Measurements from ENCODE around the gene MYO16. TPM values are rescaled to one million over a fixed set of nuclear protein-coding genes. Genes with fewer than 3 reads are reported as not detected.

The MYO16 gene
- total and polyA plus RNA-seq, 4 donors: 11.7 to 51.7 (median 21.1) TPM

- no peaks in the 10 kb centered on the region for H3K9me3 ChIP-seq (ENCODE audit: control insufficient read depth, insufficient read depth, low read length)
- no peak for DNase-seq (ENCODE audit: low read depth in 4 of 6, low spot score in 6 of 6)
- H3K36me3 ChIP-seq (ENCODE audit: control insufficient read depth, insufficient read depth, low read length): no peaks in the 10 kb centered on the region
- WGBS (ENCODE audit: insufficient coverage): no CpG with 5 or more reads among the region's 1 CpG
- no peaks in the 10 kb centered on the region for H3K27me3 ChIP-seq (ENCODE audit: control insufficient read depth, insufficient read depth, low read length)
- no peaks in the 10 kb centered on the region for H3K4me1 ChIP-seq (ENCODE audit: control insufficient read depth, insufficient read depth, low read length)
- H3K27ac ChIP-seq (ENCODE audit: low read depth, low read length): no peak overlapping the region
- H3K4me3 ChIP-seq (ENCODE audit: low read depth, low read length): no peak overlapping the region
Observed at GRCh38 chr13:109200556-109200955, 571.1 kb downstream of the MYO16 start.

GRCh38 chr13:109203587-109203986 lies 574.2 kb downstream of the MYO16 start:
- 93% methylated on average over 1 of the region's 3 CpGs for WGBS (ENCODE audit: insufficient coverage)

GRCh38 chr13:109204252-109204651 lies 574.8 kb downstream of the MYO16 start:
- peak in 1 of 6 donors; percentile 24 for DNase-seq (ENCODE audit: low read depth in 4 of 6, low spot score in 6 of 6)

More at GRCh38 chr13:109203587-109203986, 574.2 kb downstream of the MYO16 start:
- Histone ChIP-seq H3K9me3 (ENCODE audit: control insufficient read depth, insufficient read depth, low read length) (no peaks in the 10 kb centered on the region), H3K36me3 (ENCODE audit: control insufficient read depth, insufficient read depth, low read length) (peaks cover 6% of the 10 kb centered on the region), H3K27me3 (ENCODE audit: control insufficient read depth, insufficient read depth, low read length) (no peaks in the 10 kb centered on the region), H3K4me1 (ENCODE audit: control insufficient read depth, insufficient read depth, low read length) (no peaks in the 10 kb centered on the region), H3K27ac (ENCODE audit: low read depth, low read length) (no peak overlapping the region), H3K4me3 (ENCODE audit: low read depth, low read length) (no peak overlapping the region)
- DNase-seq (ENCODE audit: low read depth in 4 of 6, low spot score in 6 of 6): no peak

GRCh38 chr13:109204657-109205056 lies 575.2 kb downstream of the MYO16 start:
- no peaks in the 10 kb centered on the region for H3K27me3 ChIP-seq (ENCODE audit: control insufficient read depth, insufficient read depth, low read length)
- H3K27ac ChIP-seq (ENCODE audit: low read depth, low read length): no peak overlapping the region
- H3K4me3 ChIP-seq (ENCODE audit: low read depth, low read length): no peak overlapping the region
- DNase-seq (ENCODE audit: low read depth in 4 of 6, low spot score in 6 of 6): no peak
- no peaks in the 10 kb centered on the region for H3K9me3 ChIP-seq (ENCODE audit: control insufficient read depth, insufficient read depth, low read length)
- peaks cover 6% of the 10 kb centered on the region for H3K36me3 ChIP-seq (ENCODE audit: control insufficient read depth, insufficient read depth, low read length)
- WGBS (ENCODE audit: insufficient coverage): 95% methylated on average over 4 of the region's 4 CpGs
- H3K4me1 ChIP-seq (ENCODE audit: control insufficient read depth, insufficient read depth, low read length): no peaks in the 10 kb centered on the region

More at GRCh38 chr13:109204252-109204651, 574.8 kb downstream of the MYO16 start:
- H3K27ac ChIP-seq (ENCODE audit: low read depth, low read length): no peak overlapping the region
- no peak overlapping the region for H3K4me3 ChIP-seq (ENCODE audit: low read depth, low read length)
- no peaks in the 10 kb centered on the region for H3K9me3 ChIP-seq (ENCODE audit: control insufficient read depth, insufficient read depth, low read length)
- no peaks in the 10 kb centered on the region for H3K4me1 ChIP-seq (ENCODE audit: control insufficient read depth, insufficient read depth, low read length)
- 39% methylated on average over 2 of the region's 2 CpGs for WGBS (ENCODE audit: insufficient coverage)
- no peaks in the 10 kb centered on the region for H3K27me3 ChIP-seq (ENCODE audit: control insufficient read depth, insufficient read depth, low read length)
- H3K36me3 ChIP-seq (ENCODE audit: control insufficient read depth, insufficient read depth, low read length): peaks cover 6% of the 10 kb centered on the region

GRCh38 chr13:109205315-109205714 lies 575.9 kb downstream of the MYO16 start:
- no peaks in the 10 kb centered on the region for H3K27me3 ChIP-seq (ENCODE audit: control insufficient read depth, insufficient read depth, low read length)
- DNase-seq (ENCODE audit: low read depth in 4 of 6, low spot score in 6 of 6): no peak
- no peaks in the 10 kb centered on the region for H3K9me3 ChIP-seq (ENCODE audit: control insufficient read depth, insufficient read depth, low read length)
- H3K27ac ChIP-seq (ENCODE audit: low read depth, low read length): no peak overlapping the region
- WGBS (ENCODE audit: insufficient coverage): 100% methylated on average over 1 of the region's 2 CpGs
- H3K4me1 ChIP-seq (ENCODE audit: control insufficient read depth, insufficient read depth, low read length): no peaks in the 10 kb centered on the region
- no peak overlapping the region for H3K4me3 ChIP-seq (ENCODE audit: low read depth, low read length)
- H3K36me3 ChIP-seq (ENCODE audit: control insufficient read depth, insufficient read depth, low read length): peaks cover 6% of the 10 kb centered on the region

GRCh38 chr13:109206616-109207015 lies 577.2 kb downstream of the MYO16 start:
- no peak for DNase-seq (ENCODE audit: low read depth in 4 of 6, low spot score in 6 of 6)
- 100% methylated on average over 3 of the region's 7 CpGs for WGBS (ENCODE audit: insufficient coverage)

GRCh38 chr13:109207622-109208021 lies 578.2 kb downstream of the MYO16 start:
- no peak overlapping the region for H3K4me3 ChIP-seq (ENCODE audit: low read depth, low read length)
- peaks cover 6% of the 10 kb centered on the region for H3K36me3 ChIP-seq (ENCODE audit: control insufficient read depth, insufficient read depth, low read length)
- H3K27ac ChIP-seq (ENCODE audit: low read depth, low read length): no peak overlapping the region
- WGBS (ENCODE audit: insufficient coverage): 94% methylated on average over 6 of the region's 12 CpGs
- no peaks in the 10 kb centered on the region for H3K27me3 ChIP-seq (ENCODE audit: control insufficient read depth, insufficient read depth, low read length)
- no peaks in the 10 kb centered on the region for H3K4me1 ChIP-seq (ENCODE audit: control insufficient read depth, insufficient read depth, low read length)
- no peaks in the 10 kb centered on the region for H3K9me3 ChIP-seq (ENCODE audit: control insufficient read depth, insufficient read depth, low read length)
- no peak for DNase-seq (ENCODE audit: low read depth in 4 of 6, low spot score in 6 of 6)

More at GRCh38 chr13:109206616-109207015, 577.2 kb downstream of the MYO16 start:
- Histone ChIP-seq H3K4me3 (ENCODE audit: low read depth, low read length) (no peak overlapping the region), H3K4me1 (ENCODE audit: control insufficient read depth, insufficient read depth, low read length) (no peaks in the 10 kb centered on the region), H3K27ac (ENCODE audit: low read depth, low read length) (no peak overlapping the region), H3K9me3 (ENCODE audit: control insufficient read depth, insufficient read depth, low read length) (no peaks in the 10 kb centered on the region), H3K27me3 (ENCODE audit: control insufficient read depth, insufficient read depth, low read length) (no peaks in the 10 kb centered on the region), H3K36me3 (ENCODE audit: control insufficient read depth, insufficient read depth, low read length) (peaks cover 6% of the 10 kb centered on the region)

GRCh38 chr13:109208522-109208921 lies 579.1 kb downstream of the MYO16 start:
- Histone ChIP-seq H3K36me3 (ENCODE audit: control insufficient read depth, insufficient read depth, low read length) (peaks cover 6% of the 10 kb centered on the region), H3K27me3 (ENCODE audit: control insufficient read depth, insufficient read depth, low read length) (no peaks in the 10 kb centered on the region), H3K27ac (ENCODE audit: low read depth, low read length) (no peak overlapping the region), H3K4me3 (ENCODE audit: low read depth, low read length) (no peak overlapping the region), H3K9me3 (ENCODE audit: control insufficient read depth, insufficient read depth, low read length) (no peaks in the 10 kb centered on the region), H3K4me1 (ENCODE audit: control insufficient read depth, insufficient read depth, low read length) (no peaks in the 10 kb centered on the region)
- 100% methylated on average over 3 of the region's 5 CpGs for WGBS (ENCODE audit: insufficient coverage)
- no peak for DNase-seq (ENCODE audit: low read depth in 4 of 6, low spot score in 6 of 6)

- Histone ChIP-seq H3K4me3 (ENCODE audit: low read depth, low read length) (no peak overlapping the region), H3K36me3 (ENCODE audit: control insufficient read depth, insufficient read depth, low read length) (peaks cover 6% of the 10 kb centered on the region), H3K27me3 (ENCODE audit: control insufficient read depth, insufficient read depth, low read length) (no peaks in the 10 kb centered on the region), H3K27ac (ENCODE audit: low read depth, low read length) (no peak overlapping the region), H3K4me1 (ENCODE audit: control insufficient read depth, insufficient read depth, low read length) (no peaks in the 10 kb centered on the region), H3K9me3 (ENCODE audit: control insufficient read depth, insufficient read depth, low read length) (no peaks in the 10 kb centered on the region)
- no peak for DNase-seq (ENCODE audit: low read depth in 4 of 6, low spot score in 6 of 6)
- WGBS (ENCODE audit: insufficient coverage): no CpG with 5 or more reads among the region's 2 CpGs
Observed at GRCh38 chr13:109209526-109209925, 580.1 kb downstream of the MYO16 start.

- Histone ChIP-seq H3K4me3 (ENCODE audit: low read depth, low read length) (no peak overlapping the region), H3K9me3 (ENCODE audit: control insufficient read depth, insufficient read depth, low read length) (no peaks in the 10 kb centered on the region), H3K4me1 (ENCODE audit: control insufficient read depth, insufficient read depth, low read length) (no peaks in the 10 kb centered on the region), H3K36me3 (ENCODE audit: control insufficient read depth, insufficient read depth, low read length) (peaks cover 2% of the 10 kb centered on the region), H3K27me3 (ENCODE audit: control insufficient read depth, insufficient read depth, low read length) (no peaks in the 10 kb centered on the region), H3K27ac (ENCODE audit: low read depth, low read length) (no peak overlapping the region)
- peak in 2 of 6 donors; percentile 24 to 48 for DNase-seq (ENCODE audit: low read depth in 4 of 6, low spot score in 6 of 6)
- WGBS (ENCODE audit: insufficient coverage): 62% methylated on average over 2 of the region's 2 CpGs
Observed at GRCh38 chr13:109211616-109212015, 582.2 kb downstream of the MYO16 start.
